Gastrocnemius medialis (tissue), 4 donors: ENCODE measurements around the gene ZDHHC8.

Experiments
- CTCF ChIP-seq, 5 experiments: fragments of 450-650 bp in 3 of 5; fragments of 200-600 bp in 2 of 5; sonication (generic) in 2 of 5; IDR thresholded peaks in 4 of 5; conservative IDR thresholded peaks in 1 of 5; 1 replicate in 4 of 5; 2 replicates in 1 of 5; pipeline ENCODE4 v1.5.1; 2016 to 2019; ENCODE audit warnings: antibody characterized with exemption in 5 of 5, mild to moderate bottlenecking in 3 of 5, moderate library complexity in 3 of 5
- POLR2A ChIP-seq, 2 donors: fragments of 450-650 bp; IDR thresholded peaks; one replicate each; pipeline ENCODE4 v1.6.1; 2017; ENCODE audit warnings: antibody characterized with exemption in 2 of 2, mild to moderate bottlenecking in 2 of 2, moderate library complexity in 2 of 2

- TF ChIP-seq CTCF (IDR thresholded peaks at IDR 0.05 in 4 of 5, conservative IDR thresholded peaks at IDR 0.05 in 1 of 5) = no peak
- no peak for TF ChIP-seq POLR2A (IDR thresholded peaks at IDR 0.05)
These were observed 19.6 kb downstream of the ZDHHC8 start for GRCh38 chr22:20151276-20151588.
